Endothelial cell of umbilical vein (primary cell): Measurements from ENCODE around the gene SPDYE1. TPM values are rescaled to one million over a fixed set of nuclear protein-coding genes. Genes with fewer than 3 reads are reported as not detected.
"Not testable (repeated sequence)": the region's sequence is repeated elsewhere in the genome, so short reads cannot be mapped to it uniquely, and the experiment has no call there.

Experiments used
- BruUV-seq: library from RNA; stranded (reverse); fragments of 400-500 nt; replicated peaks from 2 replicates; lab custom pipeline; 2021; lab: Mats Ljungman, UMichigan
- CTCF ChIA-PET: fragments of 300-600, 350-600 bp; sonication (Branson Sonifier 250); formaldehyde crosslinking; loops from one replicate; lab custom pipeline; 2021; ENCODE audit warnings: antibody characterized with exemption, inconsistent platforms; lab: Charles Lee
- POLR2A ChIA-PET: fragments of 300-600, 350-600 bp; sonication (Branson Sonifier 250); formaldehyde crosslinking; loops from one replicate; lab custom pipeline; 2021; ENCODE audit warnings: antibody characterized with exemption, inconsistent platforms; lab: Charles Lee
- DNase-seq: peaks from one replicate; pipeline ENCODE4 v3.0.0-alpha.2; 2011; ENCODE audit warnings: low read depth, low spot score
- FAIRE-seq: peaks from 2 replicates; lab custom pipeline; 2011; peaks lifted over from hg19 to GRCh38; lab: Jason Lieb, UNC
- H2AFZ ChIP-seq: 2 replicates; pipeline ENCODE4 v1.6.0; 2012; ENCODE audit warnings: low read depth, low read length, control low read depth, inconsistent platforms
- H3K27ac ChIP-seq: 2 replicates; pipeline ENCODE4 v1.5.1; 2011; ENCODE audit warnings: low read depth, mild to moderate bottlenecking, control low read depth, low read length, moderate library complexity; ENCODE audit not compliant: insufficient read depth
- H3K27me3 ChIP-seq, 2 experiments: 2 replicates each; pipeline versions ENCODE4 v1.6.0 to v1.6.1; 2011; ENCODE audit warnings: low read length in 2 of 2, mixed read lengths in 1 of 2; ENCODE audit not compliant: control insufficient read depth in 2 of 2, insufficient read depth in 2 of 2
- H3K36me3 ChIP-seq, 2 experiments: 2 replicates in 1 of 2; 3 replicates in 1 of 2; pipeline ENCODE4 v1.5.1; 2011; ENCODE audit warnings: low read length in 2 of 2, mild to moderate bottlenecking in 1 of 2, moderate library complexity in 1 of 2; ENCODE audit not compliant: control insufficient read depth in 2 of 2, insufficient read depth in 2 of 2; ENCODE audit errors: extremely low read depth in 1 of 2
- H3K4me1 ChIP-seq: 3 replicates; pipeline ENCODE4 v1.5.1; 2011; ENCODE audit warnings: mild to moderate bottlenecking, low read length; ENCODE audit not compliant: control insufficient read depth, insufficient read depth; ENCODE audit errors: extremely low read depth
- H3K4me2 ChIP-seq: 2 replicates; pipeline ENCODE4 v1.6.1; 2011; ENCODE audit warnings: low read length, control low read depth, mixed read lengths; ENCODE audit not compliant: insufficient read depth
- H3K4me3 ChIP-seq, 3 experiments: fragments of 200-600 bp in 1 of 3; sonication (generic), shearing (Covaris generic) in 1 of 3; replicated peaks in 1 of 3; 2 replicates each; pipeline ENCODE4 v1.5.1; 2011 to 2016; ENCODE audit warnings: control low read depth in 3 of 3, low read length in 3 of 3, mild to moderate bottlenecking in 2 of 3, inconsistent platforms in 1 of 3, low read depth in 1 of 3, moderate library complexity in 1 of 3; ENCODE audit not compliant: insufficient read depth in 1 of 3
- H3K79me2 ChIP-seq: 2 replicates; pipeline ENCODE4 v1.6.0; 2012; ENCODE audit warnings: low read length, inconsistent platforms; ENCODE audit not compliant: control insufficient read depth, insufficient read depth
- H3K9ac ChIP-seq: replicated peaks from 2 replicates; pipeline ENCODE3; 2011; ENCODE audit warnings: low read length, control low read depth; ENCODE audit not compliant: insufficient read depth; ENCODE audit errors: extremely low read depth
- H3K9me1 ChIP-seq: replicated peaks from 3 replicates; pipeline ENCODE4 v1.6.0; 2011; ENCODE audit warnings: mild to moderate bottlenecking, low read length; ENCODE audit not compliant: control insufficient read depth, insufficient read depth; ENCODE audit errors: extremely low read depth
- H3K9me3 ChIP-seq: replicated peaks from 2 replicates; pipeline ENCODE4 v1.5.1; 2012; ENCODE audit warnings: low read length, inconsistent platforms; ENCODE audit not compliant: control insufficient read depth, insufficient read depth
- H4K20me1 ChIP-seq: replicated peaks from 2 replicates; pipeline ENCODE3; 2011; ENCODE audit warnings: mild to moderate bottlenecking, low read length; ENCODE audit not compliant: control insufficient read depth, insufficient read depth; ENCODE audit errors: extremely low read depth
- dilution Hi-C: fragments of 300-500 bp; cut with MboI; formaldehyde crosslinking; loops from one replicate; pipeline ENCODE4 v1.15.0; 2019; ENCODE audit warnings: low sequenced_read_pairs; ENCODE audit not compliant: extremely low pct_ligation_motif_present
- intact Hi-C: fragments of 100-400 bp; cut with micrococcal nuclease; formaldehyde crosslinking; loops from one replicate; pipeline ENCODE4 v1.10.0; 2022
- polyA plus RNA-seq, 4 experiments: library from polyadenylated mRNA; depleted of rRNA in 3 of 4; stranded (reverse) in 3 of 4; unstranded in 1 of 4; fragments of >200 nt; gene quantifications; 2 replicates each; pipeline versions ENCODE4 v1.2.1 to v1.2.3, GENCODE V29; 2011 to 2012; ENCODE audit warnings: missing spikeins in 1 of 4
- total RNA-seq: library from RNA; stranded (reverse); gene quantifications from 2 replicates; pipeline ENCODE4 v1.2.3, GENCODE V29; 2021

The SPDYE1 gene
- total and polyA plus RNA-seq, 2 donors (not counting 3 experiments of a cell fraction or from before 2014, with no cell fraction given): not detected

GRCh38 chr7:43990011-43990585, 7.6 kb upstream of the SPDYE1 start:
- BruUV-seq, H3K9ac ChIP-seq, H3K9me3 ChIP-seq, H3K4me3 ChIP-seq, H3K4me2 ChIP-seq, dilution Hi-C loops, H3K27ac ChIP-seq, CTCF ChIA-PET, H3K4me1 ChIP-seq, H3K36me3 ChIP-seq, H3K27me3 ChIP-seq, FAIRE-seq, H4K20me1 ChIP-seq, POLR2A ChIA-PET, DNase-seq, H3K79me2 ChIP-seq, intact Hi-C loops, H3K9me1 ChIP-seq, H2AFZ ChIP-seq: not testable (repeated sequence)

- H3K36me3 ChIP-seq, BruUV-seq, H4K20me1 ChIP-seq, H2AFZ ChIP-seq, H3K4me1 ChIP-seq, H3K27ac ChIP-seq, H3K9me1 ChIP-seq, POLR2A ChIA-PET, H3K27me3 ChIP-seq, intact Hi-C loops, H3K79me2 ChIP-seq, dilution Hi-C loops, H3K9ac ChIP-seq, H3K4me3 ChIP-seq, CTCF ChIA-PET, H3K9me3 ChIP-seq, H3K4me2 ChIP-seq, DNase-seq, FAIRE-seq: not testable (repeated sequence)
Measured at GRCh38 chr7:43990829-43991228, 6.9 kb upstream of the SPDYE1 start.

GRCh38 chr7:43992896-43993295, 4.8 kb upstream of the SPDYE1 start:
- POLR2A ChIA-PET, dilution Hi-C loops, H4K20me1 ChIP-seq, DNase-seq, H3K4me3 ChIP-seq, H3K9ac ChIP-seq, H3K9me3 ChIP-seq, BruUV-seq, H3K27me3 ChIP-seq, H3K36me3 ChIP-seq, CTCF ChIA-PET, H2AFZ ChIP-seq, intact Hi-C loops, FAIRE-seq, H3K27ac ChIP-seq, H3K4me1 ChIP-seq, H3K4me2 ChIP-seq, H3K79me2 ChIP-seq, H3K9me1 ChIP-seq: not testable (repeated sequence)

DNA sequence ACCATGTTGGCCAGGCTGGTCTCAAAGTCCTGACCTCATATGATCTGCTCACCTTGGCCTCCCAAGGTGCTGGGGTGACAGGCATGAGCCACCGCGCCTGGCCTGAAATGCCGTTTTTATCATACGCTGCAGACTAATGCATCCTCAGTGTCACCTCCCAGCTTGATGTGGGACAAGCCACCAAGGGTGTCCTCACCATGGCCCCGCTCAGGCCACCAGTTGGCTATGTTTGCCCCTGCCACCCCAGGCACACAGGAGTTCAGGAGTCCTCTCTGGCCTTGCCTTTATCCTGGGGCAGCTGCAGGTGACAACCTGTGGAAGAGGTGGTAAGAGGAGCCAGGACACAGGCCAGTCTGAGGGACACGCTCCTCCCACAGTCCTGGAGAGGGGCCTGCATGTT, 3.0 kb upstream of the SPDYE1 start:
- H3K9me3 ChIP-seq, H3K27ac ChIP-seq, H3K4me1 ChIP-seq, H3K79me2 ChIP-seq, H3K9me1 ChIP-seq, CTCF ChIA-PET, intact Hi-C loops, H3K4me2 ChIP-seq, H3K36me3 ChIP-seq, DNase-seq, POLR2A ChIA-PET, H4K20me1 ChIP-seq, H3K27me3 ChIP-seq, FAIRE-seq, H3K9ac ChIP-seq, H3K4me3 ChIP-seq, BruUV-seq, dilution Hi-C loops, H2AFZ ChIP-seq: not testable (repeated sequence)
